Subcutaneous adipose tissue (tissue), 4 donors: ENCODE measurements around the gene MPPED2. TPM values are rescaled to one million over a fixed set of nuclear protein-coding genes. Genes with fewer than 3 reads are reported as not detected.

Source experiments
- CTCF ChIP-seq: fragments of 450-650 bp; IDR thresholded peaks from one replicate; pipeline ENCODE4 v1.5.1; 2016; ENCODE audit warnings: low read depth, mild to moderate bottlenecking, control low read depth, antibody characterized with exemption, moderate library complexity
- total RNA-seq, 4 donors: library from RNA; depleted of rRNA; stranded (reverse); fragments of >200 nt; gene quantifications; one replicate each; pipeline ENCODE4 v1.1.0, GENCODE V29; 2016

MPPED2 gene
- total RNA-seq: 10 to 100 TPM; 10.5 to 32.4 (median 15.5) TPM

GRCh38 chr11:30586251-30587144 is at the start of gene MPPED2:
TSS of gene MPPED2 (minus strand) at chr11:30586353. CDS start at chr11:30580373, 5,980 bp downstream.
- TF ChIP-seq CTCF: no peak

GRCh38 chr11:30635401-30635989 is 49.3 kb upstream of the MPPED2 start:
- no peak for TF ChIP-seq CTCF

GRCh38 chr11:30631148-30631547 is 45.0 kb upstream of the MPPED2 start:
- no peak for TF ChIP-seq CTCF

- no peak for TF ChIP-seq CTCF
Measured at GRCh38 chr11:30619767-30620166, 33.6 kb upstream of the MPPED2 start.

- TF ChIP-seq CTCF: no peak
Measured at GRCh38 chr11:30617762-30618161, 31.6 kb upstream of the MPPED2 start.

GRCh38 chr11:30610628-30611027 is 24.5 kb upstream of the MPPED2 start:
- no peak for TF ChIP-seq CTCF

GRCh38 chr11:30608534-30608933 is 22.4 kb upstream of the MPPED2 start:
- no peak for TF ChIP-seq CTCF
